G401 (cell line): Measurements from ENCODE around the gene USP5. TPM values are rescaled to one million over a fixed set of nuclear protein-coding genes. Genes with fewer than 3 reads are reported as not detected.

Experiments
- DNase-seq: peaks from one replicate; pipeline ENCODE4 v3.0.0-alpha.2; 2015; ENCODE audit warnings: low spot score
- in situ Hi-C: cut with HindIII; loops from 2 replicates; pipeline ENCODE4 v1.10.0; 2016; ENCODE audit warnings: low sequenced_read_pairs, mixed read lengths
- total RNA-seq: library from RNA; depleted of rRNA; stranded (reverse); fragments of >200 nt; shearing (Covaris generic); gene quantifications from 2 replicates; pipeline ENCODE4 v1.2.3, GENCODE V29; 2014

The USP5 gene
- total RNA-seq, 1 experiment from 2014 or later: 156 TPM

- in situ Hi-C loops: no loop called here
- no peak for DNase-seq
These were observed 15.1 kb upstream of the USP5 start for GRCh38 chr12:6836851-6837250.

GRCh38 chr12:6837370-6838060, 14.4 kb upstream of the USP5 start:
- no peak for DNase-seq
- in situ Hi-C loops: no loop called here

GRCh38 chr12:6838854-6839253, 13.1 kb upstream of the USP5 start:
- in situ Hi-C loops: no loop called here
- DNase-seq: no peak

GRCh38 chr12:6839482-6840201, 12.3 kb upstream of the USP5 start:
- peak; percentile 85 for DNase-seq
- in situ Hi-C loops: no loop called here

GRCh38 chr12:6840330-6840729, 11.6 kb upstream of the USP5 start:
- in situ Hi-C loops: no loop called here
- DNase-seq: no peak

- in situ Hi-C loops: no loop called here
- no peak for DNase-seq
These were observed 11.0 kb upstream of the USP5 start, which contains the start of gene GNB3 for GRCh38 chr12:6840761-6841515. Gene GNB3 (plus strand): TSS chr12:6840925. CDS start chr12:6841288, 363 bp downstream.

GRCh38 chr12:6842075-6842474, 9.9 kb upstream of the USP5 start:
- no peak for DNase-seq
- in situ Hi-C loops: no loop called here

GRCh38 chr12:6843118-6843902, 8.6 kb upstream of the USP5 start:
- DNase-seq: no peak
- in situ Hi-C loops: no loop called here

- in situ Hi-C loops: no loop called here
These were observed 6.6 kb upstream of the USP5 start for GRCh38 chr12:6845395-6845794.

GRCh38 chr12:6846316-6846869, 5.6 kb upstream of the USP5 start:
- in situ Hi-C loops: no loop called here
- DNase-seq: no peak

More at GRCh38 chr12:6845395-6845794, 6.6 kb upstream of the USP5 start:
- no peak for DNase-seq

- in situ Hi-C loops: no loop called here
- DNase-seq: no peak
These were observed 4.3 kb upstream of the USP5 start for GRCh38 chr12:6847676-6848075.

GRCh38 chr12:6849427-6849826, 2.5 kb upstream of the USP5 start:
- in situ Hi-C loops: no loop called here
- no peak for DNase-seq

GRCh38 chr12:6849976-6850560, 1.9 kb upstream of the USP5 start:
- no peak for DNase-seq
- in situ Hi-C loops: no loop called here

- no peak for DNase-seq
These were observed 1.2 kb upstream of the USP5 start for GRCh38 chr12:6850796-6851152.

GRCh38 chr12:6851153-6851920, 613 bp upstream of the USP5 start, which contains the start of gene CDCA3:
Gene CDCA3 (minus strand): TSS chr12:6851286. CDS start chr12:6850952, 334 bp downstream.
- peak; percentile 99 for DNase-seq
- in situ Hi-C loops: no loop called here

More at GRCh38 chr12:6850796-6851152, 1.2 kb upstream of the USP5 start:
- in situ Hi-C loops: no loop called here

GRCh38 chr12:6852651-6853354, 853 bp downstream of the USP5 start:
- in situ Hi-C loops: no loop called here
- no peak for DNase-seq

- DNase-seq: no peak
- in situ Hi-C loops: no loop called here
These were observed 1.7 kb downstream of the USP5 start for GRCh38 chr12:6853626-6854025.
